ENCODE measurements around the gene FBXL13.
A peak's percentile ranks its signal among the peaks of the same experiment; 100 is the strongest.
"Not testable (repeated sequence)": the region's sequence is repeated elsewhere in the genome, so short reads cannot be mapped to it uniquely, and the experiment has no call there.

Gene FBXL13

DNA sequence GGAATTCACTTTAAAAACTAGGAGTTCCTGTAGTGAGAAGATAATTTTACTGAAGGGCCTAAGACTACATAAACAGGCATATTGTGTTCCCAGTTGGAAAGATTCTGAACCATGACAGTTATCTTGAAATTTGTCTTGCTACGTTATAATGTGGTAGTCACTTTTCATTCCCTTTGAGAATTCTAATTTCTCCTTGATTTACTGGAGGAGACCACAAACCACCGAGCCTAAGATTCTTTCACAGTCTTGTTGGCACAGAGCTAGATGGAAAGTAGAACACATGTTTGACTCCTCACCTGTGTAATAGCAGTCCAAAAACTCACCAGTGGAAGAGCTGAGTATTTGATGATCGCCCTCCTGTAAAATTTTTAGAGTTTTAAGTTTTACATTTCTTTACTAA, 5.2 kb upstream of the FBXL13 start:
- DNase-seq (ENCODE audit: low spot score), result no peak

- not testable (repeated sequence) for DNase-seq (ENCODE audit: low spot score)
Observed at GRCh38 chr7:103078226-103078625, 3.6 kb upstream of the FBXL13 start.

DNA sequence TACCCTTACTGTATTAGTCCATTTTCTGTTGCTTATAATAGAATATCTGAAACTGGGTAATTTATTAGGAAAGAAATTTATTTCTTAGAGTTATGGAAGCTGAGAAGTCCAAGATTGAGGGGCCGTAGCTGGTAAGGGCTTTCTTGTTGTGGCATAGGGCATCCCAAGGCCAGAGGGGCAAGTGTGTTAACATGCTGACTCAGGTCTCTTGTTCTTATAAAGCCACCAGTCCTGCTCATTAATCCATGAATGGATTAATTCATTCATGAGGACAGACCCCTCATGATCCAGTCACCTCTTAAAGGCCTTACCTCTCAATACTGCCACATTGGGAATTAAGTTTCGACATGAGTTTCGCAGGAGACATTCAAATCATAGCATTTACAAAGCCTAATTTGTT, 2.7 kb upstream of the FBXL13 start:
- no peak for DNase-seq (ENCODE audit: low spot score)

DNA sequence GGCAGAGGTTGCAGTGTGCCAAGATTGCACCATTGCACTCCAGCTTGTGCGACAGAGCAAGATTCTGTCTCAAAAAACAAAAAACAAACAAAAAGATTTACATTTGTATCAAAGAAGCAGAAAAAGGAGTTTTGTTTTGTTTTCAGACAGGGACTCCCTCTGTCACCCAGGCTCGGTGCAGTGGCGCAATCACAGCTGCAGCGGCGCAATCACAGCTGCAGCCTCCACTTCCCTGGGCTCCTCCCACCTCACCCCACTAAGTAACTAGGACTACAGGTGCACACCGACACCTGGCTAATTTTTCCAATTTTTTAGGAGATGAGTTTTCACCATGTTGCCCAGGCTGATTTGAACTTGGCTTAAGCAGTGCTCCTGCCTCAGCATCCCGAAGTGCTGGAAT, 2.2 kb upstream of the FBXL13 start:
- peak; percentile 14 for DNase-seq (ENCODE audit: low spot score)

GRCh38 chr7:103075337-103075918, 832 bp upstream of the FBXL13 start:
- peak; percentile 69 for DNase-seq (ENCODE audit: low spot score)

DNA sequence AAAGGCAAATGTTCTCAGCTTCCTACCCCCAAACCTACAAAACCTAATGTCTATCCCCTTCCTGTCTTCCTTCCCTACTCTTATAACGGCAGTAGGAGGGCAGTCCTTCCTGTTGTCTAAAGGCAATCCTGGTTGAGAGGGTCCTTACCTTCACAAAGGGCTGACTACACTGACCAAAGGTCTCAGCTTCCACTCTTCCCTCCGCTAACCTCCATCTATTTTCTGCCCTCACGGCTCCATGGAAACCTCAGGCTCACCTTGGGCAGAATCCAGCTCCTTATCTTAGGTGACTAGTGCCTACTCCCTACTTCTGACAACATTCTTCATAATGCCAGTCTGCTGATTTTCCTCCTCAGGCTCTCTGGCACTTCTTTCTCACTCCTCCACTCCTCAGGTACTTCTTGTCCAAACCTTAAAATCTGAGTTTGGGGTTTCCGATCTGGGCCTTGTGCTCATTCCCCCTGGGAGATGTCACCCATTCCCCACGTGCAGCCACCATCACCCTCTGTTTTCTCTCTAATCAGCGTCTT, 542 bp downstream of the FBXL13 start:
- DNase-seq (ENCODE audit: low spot score), result no peak

GRCh38 chr7:103071000-103071399, 3.6 kb downstream of the FBXL13 start:
- no peak for DNase-seq (ENCODE audit: low spot score)

GRCh38 chr7:103068414-103069403, 5.9 kb downstream of the FBXL13 start:
- no peak for DNase-seq (ENCODE audit: low spot score)

DNA sequence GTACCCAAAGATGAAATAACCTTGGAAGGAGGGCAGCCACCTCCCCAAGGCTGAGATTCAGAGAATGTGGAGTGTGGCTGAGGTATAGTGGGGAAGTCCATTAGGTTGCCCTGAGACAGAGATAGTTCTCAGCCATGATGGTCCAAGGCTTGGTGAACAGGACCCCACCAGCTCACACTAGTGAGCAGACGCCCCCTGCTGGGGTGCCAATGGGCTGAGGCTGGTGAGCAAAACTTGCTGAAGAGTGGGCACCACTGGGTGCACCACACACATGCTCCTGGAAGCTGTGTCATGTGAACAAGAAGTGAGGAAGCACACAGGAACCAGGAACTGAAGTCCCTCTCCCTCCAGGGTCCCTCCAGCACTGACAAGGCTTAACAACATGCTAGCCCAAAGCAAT, 8.9 kb downstream of the FBXL13 start:
- DNase-seq (ENCODE audit: low spot score), result no peak

DNA sequence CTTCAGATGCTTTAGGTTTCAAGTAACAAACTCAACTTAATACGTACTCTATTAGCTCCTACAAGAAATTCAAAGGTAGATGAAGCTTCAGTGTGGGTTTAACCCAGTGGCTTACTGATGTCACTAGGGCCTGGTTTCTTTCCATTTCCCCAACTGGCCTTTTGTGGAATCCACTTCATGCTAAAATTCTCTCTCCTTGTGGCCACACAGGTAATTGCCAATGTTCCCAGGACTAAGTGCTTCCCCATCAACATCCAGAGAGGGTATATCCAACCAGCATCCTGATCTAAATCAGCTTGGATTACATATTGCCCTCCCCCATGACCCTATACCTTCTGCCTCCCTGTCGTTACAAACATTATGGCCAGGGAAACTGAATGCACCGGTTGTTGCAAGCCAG, 10.7 kb downstream of the FBXL13 start:
- DNase-seq (ENCODE audit: low spot score), result no peak

DNA sequence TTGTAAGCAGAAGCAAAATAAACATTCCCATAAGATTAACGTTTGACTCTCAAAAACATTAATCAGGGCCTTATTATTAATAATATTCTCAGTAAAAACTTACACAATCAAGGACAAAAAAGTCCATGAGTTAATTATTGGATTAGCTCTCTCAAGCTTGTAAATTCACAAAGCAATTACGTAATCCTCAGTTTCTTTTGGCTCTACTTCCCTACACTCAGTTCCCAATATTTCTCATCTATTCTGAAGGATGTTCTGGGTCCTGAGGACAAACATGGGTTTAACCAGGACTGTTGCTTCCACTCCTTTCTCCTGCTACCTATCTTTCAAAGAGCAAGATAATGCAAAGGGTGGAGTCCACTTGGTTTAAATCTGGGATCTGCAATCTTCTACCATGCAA, 15.1 kb downstream of the FBXL13 start:
- no peak for DNase-seq (ENCODE audit: low spot score)

GRCh38 chr7:103058122-103058521, 16.5 kb downstream of the FBXL13 start:
- DNase-seq (ENCODE audit: low spot score), result no peak

- DNase-seq (ENCODE audit: low spot score), result not testable (repeated sequence)
Observed at GRCh38 chr7:103056006-103056405, 18.6 kb downstream of the FBXL13 start.

- DNase-seq (ENCODE audit: low spot score), result no peak
Observed at GRCh38 chr7:103051519-103051918, 23.1 kb downstream of the FBXL13 start.

DNA sequence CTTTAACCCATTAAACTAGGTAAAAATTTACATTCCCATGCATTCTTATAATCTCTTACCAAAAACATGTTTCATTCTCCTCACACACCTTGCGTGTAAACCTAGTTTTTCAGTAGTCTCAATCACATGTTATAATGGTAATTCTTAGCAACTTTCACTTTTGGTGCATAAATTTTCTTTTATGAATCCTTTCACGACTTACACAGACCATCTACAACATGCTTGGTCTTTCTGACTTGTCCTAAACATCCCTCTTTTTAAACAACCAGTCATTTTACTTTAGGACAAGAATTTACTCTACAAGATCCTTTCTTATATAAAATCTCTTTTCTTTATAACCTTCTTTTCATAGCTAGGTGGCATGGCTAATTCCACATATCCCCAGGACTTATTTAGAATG, 25.8 kb downstream of the FBXL13 start:
- no peak for DNase-seq (ENCODE audit: low spot score)

- not testable (repeated sequence) for DNase-seq (ENCODE audit: low spot score)
Observed at GRCh38 chr7:103041815-103042214, 32.8 kb downstream of the FBXL13 start.

DNA sequence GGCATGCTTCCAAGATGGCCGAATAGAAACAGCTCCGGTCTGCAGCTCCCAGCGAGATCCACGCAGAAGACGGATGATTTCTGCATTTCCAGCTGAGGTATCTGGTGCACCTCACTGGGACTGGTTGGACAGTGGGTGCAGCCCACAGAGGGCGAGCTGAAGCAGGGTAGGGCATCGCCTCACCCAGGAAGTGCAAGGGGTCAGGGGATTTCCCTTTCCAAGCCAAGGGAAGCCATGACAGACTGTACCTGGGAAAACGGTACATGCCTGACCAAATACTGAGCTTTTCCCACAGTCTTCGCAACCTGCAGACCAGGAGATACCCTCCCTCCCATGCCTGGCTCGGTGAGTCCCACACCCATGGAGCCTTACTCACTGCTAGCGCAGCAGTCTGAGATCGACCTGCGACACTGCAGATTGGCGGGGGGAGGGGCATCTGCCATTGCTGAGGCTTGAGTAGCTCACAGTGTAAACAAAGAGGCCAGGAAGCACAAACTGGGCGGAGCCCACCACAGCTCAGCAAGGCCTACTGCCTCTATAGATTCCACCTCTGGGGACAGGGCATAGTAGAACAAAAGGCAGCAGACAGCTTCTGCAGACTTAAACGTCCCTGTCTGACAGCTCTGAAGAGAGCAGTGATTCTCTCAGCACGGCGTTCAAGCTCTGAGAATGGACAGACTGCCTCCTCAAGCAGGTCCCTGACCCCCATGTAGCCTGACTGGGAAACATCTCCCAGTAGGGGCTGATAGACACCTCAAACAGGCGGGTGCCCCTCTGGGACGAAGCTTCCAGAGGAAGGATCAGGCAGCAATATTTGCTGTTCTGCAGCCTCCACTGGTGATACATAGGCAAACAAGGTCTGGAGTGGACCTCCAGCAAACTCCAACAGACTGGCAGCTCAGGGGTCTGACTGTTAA, 36.5 kb downstream of the FBXL13 start:
- DNase-seq (ENCODE audit: low spot score), result not testable (repeated sequence)

DNA sequence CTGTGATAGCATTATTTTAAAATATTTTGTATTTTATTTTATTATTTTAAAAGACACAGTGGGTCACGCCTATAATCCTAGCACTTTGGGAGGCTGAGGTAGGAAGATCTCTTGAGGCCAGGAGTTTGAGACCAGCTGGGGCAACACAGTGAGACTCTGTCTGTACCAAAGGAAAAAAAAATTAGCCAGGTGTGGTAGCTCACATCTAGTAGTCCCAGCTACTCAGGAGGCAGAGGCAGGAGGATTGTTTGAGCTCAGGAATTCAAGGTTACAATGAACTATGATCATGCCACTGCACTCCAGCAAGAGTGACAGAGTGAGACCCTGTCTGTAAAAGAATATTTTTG, 37.1 kb downstream of the FBXL13 start:
- no peak for DNase-seq (ENCODE audit: low spot score)

- DNase-seq (ENCODE audit: low spot score), result not testable (repeated sequence)
Observed at GRCh38 chr7:103034318-103034717, 40.3 kb downstream of the FBXL13 start.

DNA sequence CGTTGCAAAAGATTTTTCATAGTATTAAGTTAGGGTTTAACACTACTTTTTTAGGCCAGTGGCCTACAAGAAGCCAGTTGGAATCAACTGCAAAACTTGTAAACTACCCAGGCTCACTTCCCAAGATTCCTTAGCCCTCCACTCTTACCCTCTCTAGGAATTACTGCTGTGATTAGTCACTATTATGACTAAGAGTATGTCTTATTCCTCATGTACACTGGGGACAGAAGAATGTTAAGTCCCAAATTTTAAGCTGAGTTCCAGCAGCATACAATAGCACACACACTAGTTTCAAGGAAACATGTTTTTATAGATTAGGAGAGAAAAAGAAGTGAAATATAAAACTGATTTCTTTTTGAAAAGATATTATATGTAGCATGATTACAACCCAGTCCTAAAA, 42.8 kb downstream of the FBXL13 start:
- DNase-seq (ENCODE audit: low spot score), result no peak

GRCh38 chr7:103031024-103031423, 43.6 kb downstream of the FBXL13 start:
- DNase-seq (ENCODE audit: low spot score), result no peak

- DNase-seq (ENCODE audit: low spot score), result no peak
Observed at GRCh38 chr7:103025341-103025740, 49.3 kb downstream of the FBXL13 start.
